ENCODE measurements around the gene LCP1.

LCP1 gene

DNA sequence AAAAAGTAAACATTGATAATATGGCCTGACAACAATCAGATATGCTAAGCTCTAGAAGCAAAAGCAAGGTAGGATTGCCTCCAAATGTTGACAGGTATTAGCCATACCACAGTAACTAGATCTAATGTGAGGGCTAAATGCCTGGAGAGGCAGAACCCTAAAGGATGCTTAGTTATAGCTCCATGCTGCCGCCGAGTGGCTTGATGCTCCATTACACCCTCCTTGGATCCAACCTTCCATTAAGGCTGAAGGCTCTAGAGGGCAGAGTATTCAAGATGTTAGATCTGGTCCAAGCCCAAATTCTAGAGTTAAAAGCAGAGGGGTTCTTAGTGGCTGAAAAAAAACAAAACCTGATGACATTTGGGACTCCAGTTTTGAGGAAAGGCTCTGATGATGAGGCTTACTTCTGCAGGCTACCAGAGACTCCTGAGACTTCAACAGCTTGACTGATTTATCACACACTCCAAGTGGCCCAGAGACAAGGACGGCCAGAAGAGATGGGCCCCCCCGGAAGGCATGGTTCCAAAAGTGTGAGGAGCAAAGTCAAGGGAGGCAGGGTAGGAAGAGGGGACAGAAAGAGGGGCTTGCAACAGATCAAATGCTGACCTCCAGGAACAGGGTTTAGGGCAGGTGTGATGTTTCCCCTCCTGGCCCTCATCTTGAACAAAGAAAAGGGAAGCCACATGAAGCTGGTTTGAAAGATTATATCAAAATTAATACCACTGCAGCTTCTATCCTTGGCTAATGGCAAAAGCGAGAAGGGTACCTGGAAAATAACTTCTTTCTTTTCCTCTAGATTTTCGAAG is 55.2 kb downstream of the LCP1 start:
- DNase-seq: peak; percentile 71 to 73

DNA sequence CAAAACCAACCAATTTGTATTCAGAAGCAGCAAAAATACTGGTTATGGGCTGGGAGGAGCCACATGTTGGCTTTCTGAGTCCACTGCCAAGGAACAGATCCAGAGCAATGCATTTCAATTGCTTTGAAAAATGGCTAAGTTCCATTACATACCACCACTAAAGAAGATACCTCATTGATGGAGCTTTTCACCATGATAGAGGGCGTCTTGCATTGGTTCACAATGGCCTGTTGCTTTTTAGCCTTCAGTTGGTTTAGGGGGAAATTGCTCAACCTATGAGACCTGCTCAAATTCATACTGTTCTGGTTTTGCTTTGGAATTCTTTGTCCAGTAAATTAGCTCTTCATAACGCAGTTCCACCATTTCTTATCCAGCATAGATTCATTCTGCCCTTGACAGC is 55.9 kb downstream of the LCP1 start:
- DNase-seq: no peak

DNA sequence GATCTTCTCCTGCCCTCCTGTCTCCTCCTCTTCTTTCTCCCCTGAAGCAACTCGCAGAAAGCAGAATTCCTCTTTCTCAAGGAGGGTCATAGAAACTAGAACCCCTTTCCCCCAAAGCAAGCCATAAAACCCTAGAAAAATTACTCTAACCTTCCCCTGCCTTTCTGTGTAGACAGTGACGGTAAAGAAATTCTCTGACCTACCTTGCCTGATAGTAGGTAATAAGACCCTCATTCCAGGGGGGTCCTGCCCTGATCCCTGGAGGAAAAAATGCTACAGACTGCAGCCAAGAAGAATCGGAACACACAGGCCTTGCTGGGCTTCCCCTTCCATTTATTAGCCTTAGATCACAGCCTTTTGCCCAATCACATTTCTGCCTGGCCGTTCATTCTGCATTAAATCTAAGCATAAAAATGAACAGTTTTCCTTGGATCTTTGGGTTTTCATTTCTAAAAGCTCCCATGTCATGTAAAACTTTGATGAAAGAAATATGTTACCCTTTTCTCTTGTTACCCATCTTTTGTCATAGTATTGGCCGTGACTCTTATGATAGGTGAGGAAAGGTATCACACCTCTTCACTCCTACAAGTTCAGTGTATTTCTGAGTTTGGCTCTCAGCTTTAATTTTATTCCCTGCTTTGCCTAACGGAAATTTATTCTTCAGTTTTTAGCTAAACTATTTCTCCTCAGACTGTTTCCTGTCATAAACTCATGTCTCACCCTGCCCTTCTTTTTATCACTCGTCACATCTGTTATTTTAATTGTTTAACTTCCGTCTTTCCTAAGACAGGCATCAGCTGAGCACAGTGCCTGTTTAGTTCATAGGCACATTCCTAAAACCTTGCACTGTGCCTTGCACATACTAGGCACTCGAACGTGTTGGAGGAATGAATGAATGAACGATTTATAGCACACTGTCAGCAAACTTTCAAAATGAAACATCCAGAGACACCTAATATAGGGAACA is 56.7 kb downstream of the LCP1 start:
- DNase-seq: no peak

DNA sequence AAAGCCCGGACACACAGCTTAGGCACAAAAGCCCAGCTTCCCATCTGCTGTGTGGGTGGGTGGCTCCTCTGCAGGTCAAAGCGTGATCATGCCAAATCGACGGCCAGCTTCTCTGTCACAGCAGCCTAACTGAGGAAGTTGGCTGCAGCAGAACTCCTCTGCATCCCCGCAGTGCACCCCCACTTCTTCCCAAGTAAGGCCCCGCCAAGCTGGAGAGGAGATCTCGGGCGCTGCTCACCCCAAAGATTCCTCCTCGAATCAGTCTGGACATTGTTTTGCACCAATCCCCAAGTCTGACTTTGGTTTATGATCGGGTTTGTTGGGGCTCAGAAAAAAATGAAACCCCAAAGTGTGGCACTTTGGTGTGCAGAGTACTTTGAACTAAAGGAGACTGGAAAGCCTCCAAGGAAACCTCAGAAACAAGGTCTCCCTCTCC is 57.4 kb downstream of the LCP1 start:
- DNase-seq: peak in 1 of 2 donors; percentile 27

DNA sequence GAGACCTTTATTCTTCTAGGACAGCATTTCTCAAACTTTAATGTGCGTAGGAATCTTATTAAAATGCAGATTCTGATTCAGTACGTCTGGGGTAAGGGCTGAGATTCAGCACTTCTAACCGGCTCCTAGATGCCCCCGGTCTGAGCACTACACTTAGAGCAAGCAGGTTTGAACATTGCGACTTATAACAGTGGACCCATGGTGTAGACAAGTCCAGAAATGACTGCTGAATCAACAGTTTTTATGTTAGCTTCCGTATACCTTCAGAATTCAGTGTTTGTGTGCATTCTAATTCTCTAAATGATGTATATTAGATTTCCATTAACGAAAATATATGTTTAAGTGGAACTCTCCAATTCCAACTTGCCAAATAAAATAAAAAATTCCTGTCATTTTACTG is 59.7 kb downstream of the LCP1 start:
- no peak for DNase-seq

DNA sequence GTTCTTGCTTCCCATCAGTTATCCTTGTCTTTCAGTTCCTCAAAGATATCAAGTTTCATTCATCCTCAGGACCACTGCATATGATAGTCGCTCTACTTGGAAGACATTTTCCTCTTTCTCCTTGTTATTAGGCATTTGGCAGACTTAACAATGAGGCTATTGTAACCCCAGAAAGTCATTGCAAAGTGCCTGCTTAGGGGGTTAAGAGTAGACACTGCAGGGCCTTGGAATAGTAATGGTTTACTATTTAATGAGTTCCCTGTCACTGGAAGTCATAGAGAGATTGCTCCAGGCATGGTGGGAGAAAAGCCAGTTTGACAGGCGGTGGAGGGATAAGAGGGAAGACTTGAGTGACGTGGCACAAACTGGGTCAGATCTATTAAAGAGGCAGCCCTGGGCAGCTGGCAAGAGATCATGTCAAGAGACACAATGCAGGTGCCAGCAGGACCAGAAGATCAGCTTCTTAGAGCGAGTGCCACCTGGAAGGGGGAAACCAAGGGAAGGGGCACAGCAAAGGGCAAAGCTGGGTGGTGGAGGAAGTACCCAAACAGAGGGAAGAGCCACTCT is 60.3 kb downstream of the LCP1 start:
- DNase-seq: no peak

DNA sequence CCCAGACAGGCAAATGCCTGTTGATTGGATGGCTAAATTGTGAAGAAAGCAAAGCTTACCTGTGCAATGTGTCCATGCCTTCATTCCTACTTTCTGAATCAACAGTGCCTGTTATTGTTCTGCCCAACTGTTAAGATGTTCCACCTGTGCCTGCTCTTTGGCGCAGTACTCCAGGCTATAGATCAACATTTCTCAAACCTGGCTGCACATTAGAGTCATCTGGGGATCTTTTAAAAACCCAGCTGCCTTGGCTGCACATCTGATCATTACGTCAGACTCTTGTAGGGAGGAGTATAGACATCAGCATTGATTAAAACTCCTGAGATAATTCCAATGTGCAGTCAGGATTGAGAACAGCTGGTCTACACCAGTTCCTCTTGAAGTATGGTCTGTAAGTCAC is 60.9 kb downstream of the LCP1 start:
- no peak for DNase-seq

DNA sequence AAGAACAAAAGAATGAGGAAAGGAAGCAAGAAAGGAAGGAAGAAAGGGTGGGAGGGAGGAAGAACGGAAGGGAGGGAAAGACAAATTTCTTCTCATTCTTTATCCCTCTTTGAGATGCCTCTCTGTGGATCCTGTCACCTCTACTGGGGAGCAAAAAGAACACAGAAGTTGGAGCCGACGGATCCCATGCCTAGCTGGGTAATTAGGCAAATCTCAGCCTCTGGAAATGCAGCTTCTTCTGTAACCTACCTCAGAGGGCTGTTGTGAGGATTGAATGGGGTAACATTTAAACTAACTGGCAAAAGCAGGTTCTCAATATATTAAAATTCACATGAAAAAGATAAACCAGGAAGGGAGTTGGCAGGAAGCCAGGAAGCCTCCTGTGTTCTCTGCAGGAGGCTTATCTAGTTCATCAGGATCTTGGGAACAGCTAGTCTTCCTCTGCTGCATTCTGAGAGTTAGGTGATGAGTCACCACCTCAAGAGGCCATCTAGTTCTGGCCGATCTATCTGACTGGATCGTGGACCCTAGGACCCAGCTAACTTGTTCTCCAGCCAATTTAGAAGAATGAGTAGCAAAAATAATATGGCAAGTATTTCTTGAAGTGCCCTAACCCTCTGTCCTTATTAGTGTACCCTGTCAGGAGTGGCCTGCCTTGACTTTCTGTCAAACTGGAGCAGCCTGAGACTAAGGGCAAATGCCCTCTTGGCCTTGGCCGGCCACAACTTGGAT is 61.9 kb downstream of the LCP1 start:
- no peak for DNase-seq

DNA sequence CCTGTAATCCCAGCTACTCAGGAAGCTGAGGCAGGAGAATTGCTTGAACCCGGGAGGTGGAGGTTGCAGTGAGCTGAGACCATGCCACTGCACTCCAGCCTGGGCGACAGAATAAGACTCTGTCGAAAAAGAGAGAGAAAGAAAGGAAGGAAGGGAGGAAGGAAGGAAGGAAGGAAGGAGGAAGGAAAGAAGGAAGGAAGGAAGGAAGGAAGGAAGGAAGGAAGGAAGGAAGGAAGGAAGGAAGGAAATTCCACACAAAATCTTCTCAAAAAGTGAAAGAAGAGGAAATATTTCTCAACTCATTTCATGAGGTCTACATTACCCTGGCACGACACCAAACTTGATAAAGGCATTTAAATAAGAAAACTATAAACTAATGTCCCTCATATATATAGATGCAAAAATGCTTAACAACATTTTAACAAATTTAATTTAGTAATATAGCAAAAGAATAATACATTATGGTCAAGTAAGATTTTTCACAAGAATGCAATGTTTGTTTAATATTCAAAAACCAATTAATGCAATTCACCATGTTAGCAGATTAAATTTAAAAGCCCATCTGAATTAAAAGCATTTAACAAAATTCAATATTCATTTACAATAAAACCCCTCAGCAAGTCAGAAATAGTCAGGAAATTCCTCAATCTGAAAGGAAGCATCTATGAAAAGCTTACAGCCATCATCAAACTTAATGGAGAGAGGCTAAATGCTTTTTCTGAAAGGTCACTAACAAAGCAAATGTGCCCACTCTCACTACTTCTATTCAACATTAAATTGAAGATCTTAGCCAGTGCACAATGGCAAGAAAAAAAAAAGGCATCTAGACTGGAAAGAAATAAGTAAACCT is 65.1 kb downstream of the LCP1 start:
- DNase-seq: no peak

DNA sequence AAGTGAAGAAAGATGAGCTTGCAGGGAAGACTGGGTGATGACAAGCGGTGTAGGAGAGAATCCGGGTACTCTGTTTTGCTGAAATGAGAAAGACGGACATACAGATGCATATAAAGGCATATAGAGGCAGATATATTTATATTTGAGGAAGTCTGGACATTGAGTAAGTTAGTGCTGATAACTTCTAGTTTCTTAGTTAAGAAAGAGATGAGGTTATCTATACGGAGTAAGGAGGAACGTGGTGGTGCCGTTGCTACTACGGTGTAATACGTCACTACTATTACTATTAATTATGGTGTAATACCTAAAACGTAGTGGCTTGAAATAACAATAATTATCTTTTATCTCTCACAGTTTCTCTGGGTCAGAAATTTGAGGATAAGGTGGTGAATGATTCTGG is 67.4 kb downstream of the LCP1 start:
- DNase-seq: no peak

DNA sequence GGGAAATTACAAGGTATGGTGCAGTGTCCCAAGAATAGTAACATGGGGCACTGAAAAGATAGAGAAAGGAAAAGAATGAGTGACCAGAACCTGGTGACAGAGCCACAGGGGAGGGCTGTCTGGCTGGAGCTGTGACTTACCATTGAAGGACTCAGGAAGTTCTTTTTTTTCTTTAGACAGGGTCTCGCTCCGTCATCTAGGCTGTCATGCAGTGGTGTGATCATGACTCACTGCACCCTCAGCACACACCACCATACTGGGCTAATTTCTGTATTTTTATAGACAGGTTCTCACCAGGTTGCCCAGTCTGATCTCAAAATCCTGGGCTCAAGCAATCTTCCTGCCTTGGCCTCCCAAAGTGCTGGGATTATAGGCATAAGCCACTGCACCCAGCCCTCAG is 68.4 kb downstream of the LCP1 start:
- peak in 1 of 2 donors; percentile 40 for DNase-seq

DNA sequence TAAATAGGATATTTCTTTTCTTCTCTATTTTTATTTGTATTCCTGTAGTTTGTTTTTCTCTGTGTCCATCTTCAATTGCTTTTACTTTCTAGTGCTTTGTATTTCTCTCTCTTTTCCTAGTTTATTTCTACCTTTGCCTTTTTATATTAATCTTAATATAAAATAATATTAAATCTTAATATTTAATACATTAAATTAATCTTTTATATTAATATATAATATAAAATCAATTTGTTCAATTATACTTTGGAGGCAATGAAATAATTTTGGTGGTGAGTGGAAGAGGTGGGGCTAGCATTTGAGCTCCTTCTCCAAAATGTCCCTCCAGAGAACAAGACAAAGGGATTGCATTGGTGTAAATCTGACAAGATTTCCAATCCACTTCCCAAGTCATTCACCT is 70.8 kb downstream of the LCP1 start:
- DNase-seq: no peak

DNA sequence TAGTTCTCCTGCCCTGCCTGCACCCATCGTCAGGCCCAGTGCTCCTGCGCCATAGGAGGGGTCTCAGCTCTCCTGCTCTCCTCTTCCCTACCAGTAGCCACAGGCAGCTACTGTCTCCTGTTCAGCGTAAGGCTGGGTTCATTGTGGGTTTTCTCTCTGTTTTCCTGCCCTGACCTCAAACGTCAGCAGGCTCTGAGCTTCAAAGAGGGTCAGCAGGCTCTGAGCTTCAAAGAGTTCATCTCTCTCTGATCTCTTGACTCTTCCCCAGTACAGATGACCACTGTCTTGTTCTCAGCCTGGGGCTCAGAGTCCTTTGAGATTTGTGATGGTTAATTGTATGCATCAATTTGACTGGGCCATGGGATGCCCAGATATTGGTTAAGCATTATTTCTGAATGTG is 72.5 kb downstream of the LCP1 start:
- DNase-seq: no peak

DNA sequence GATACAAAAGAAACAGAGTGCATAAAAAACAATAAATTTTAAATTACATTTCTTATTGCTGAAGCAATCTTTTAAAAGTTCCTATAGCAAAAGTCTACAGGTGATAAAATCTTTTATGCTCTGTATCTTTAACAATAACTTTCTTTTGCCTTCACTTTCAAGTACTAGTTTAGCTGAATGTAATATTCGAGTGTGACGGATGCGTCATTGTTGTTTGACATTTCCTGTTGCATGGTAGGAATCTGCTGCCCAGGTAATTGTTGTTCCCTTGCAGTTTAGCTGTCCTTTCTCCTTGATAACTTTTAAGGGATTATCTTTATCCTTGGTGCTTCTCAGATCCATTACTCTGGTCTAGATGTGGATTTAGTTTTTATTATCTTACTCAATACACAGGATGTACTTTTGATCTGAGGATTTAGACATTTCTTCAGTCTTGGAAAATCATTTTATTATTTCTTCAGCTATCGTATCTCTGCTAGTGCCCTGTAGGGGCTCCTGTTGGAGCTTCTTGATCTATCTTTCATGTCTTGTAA is 75.1 kb downstream of the LCP1 start:
- no peak for DNase-seq

DNA sequence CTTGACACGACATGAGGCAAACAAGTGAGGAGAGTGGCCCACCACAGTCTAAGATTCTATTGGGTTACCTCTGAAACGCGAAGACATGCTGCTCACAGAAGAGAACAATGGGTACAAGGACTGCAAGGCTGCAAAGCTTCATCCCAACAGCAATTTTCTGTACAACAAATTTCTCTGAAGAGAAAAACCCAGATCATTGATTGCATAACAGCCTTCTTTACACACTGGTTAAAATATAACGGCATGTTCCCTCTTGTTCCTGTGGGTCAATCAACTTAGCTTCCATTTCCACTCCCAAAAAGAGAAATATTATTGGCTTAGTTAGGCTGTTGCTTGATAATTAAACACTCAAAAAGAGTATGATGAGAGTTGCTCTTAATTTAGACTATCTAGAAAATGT is 77.1 kb downstream of the LCP1 start, which contains the start of gene CPB2:
TSS of gene CPB2 (minus strand) at position 166 of the 400 bp plus-strand sequence. CDS start at position 142, 24 bp downstream.
- DNase-seq: no peak

DNA sequence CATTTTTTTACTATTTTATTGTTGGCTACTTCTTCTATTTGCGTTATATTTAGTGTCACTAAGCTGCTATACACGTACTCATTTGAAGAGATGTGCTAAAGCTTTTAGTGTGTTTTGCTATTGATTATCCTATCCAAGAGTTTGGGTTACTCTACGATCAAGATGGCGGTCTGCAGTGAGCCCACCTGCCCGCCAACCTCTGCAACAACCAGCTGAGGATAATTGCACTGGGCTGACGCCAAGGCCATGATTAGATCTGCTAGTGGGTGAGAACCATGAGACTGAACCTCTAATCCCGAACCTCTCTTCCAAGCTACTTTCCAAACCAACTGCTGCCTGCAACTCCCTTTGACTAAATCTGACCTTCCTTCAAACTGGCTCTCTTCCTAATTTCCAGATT is 78.9 kb downstream of the LCP1 start:
- DNase-seq: no peak

DNA sequence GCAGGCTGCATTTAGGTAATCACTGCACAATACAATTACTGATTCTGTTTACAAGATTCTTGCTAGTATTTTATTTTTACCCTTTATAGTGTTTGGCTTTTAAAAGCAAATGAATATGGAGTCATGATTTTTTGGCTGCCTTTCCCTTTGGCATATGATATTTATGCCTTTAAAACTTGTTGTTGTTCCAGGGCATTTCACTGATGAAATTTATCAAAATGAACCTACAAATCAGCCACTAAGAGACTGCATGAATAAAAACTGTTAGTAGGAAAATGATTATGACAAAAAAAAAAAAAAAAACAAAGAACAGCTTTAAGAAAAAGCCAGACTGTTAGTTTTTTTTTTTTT is 79.7 kb downstream of the LCP1 start:
- DNase-seq: no peak

DNA sequence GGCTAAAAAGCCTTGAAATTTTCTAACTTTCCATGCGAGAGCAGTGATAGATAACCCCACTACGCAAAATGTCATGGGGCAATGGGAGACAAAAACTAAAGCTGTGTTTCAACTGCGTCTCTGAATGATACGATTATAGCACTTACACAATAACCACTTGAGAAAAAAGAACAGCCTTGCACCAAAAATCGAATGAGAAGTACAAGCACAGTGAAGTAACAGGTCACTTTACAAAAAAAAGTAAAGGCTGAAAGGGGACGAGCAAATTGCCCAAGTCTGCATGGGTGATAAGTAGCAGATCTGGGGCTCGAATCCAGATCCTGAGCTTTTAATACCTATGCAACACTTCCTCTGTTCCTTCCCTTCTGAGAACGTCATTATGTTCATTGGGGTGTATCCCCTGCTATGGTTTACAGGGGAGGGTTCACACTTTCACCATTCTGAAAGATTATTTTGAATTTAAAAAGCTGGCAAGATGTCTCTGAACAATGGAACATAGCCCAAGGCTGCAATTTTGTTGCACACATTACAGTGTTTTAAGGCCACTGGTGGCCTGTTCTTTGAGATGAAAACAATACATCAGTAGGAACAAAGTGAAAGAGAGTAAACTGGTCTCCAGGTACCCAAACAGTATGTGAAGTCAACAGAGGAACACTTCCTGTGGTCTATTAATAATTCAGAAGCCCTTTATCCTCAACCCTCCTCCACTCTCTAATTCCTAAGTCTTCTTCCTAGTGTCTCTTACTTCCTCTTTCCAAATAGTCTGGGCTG is 80.3 kb downstream of the LCP1 start:
- no peak for DNase-seq

DNA sequence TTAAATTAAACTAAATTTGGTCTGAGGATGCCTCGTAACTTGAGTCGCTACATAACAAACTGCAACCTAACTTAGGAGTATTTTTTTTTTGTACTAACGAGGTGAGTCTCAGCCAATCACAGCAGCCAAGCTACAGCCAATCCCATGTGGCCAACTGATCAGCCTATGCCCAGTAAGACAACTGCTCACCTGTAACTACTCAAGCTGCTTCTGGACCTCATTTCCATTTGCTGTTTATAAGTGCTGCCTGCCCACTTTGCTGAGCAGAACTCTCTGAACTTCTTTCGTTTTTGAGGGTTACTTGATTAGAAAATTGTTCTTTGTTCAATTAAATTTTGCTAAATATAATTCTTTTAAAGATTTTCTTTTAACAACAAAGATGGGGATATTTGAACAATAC is 81.0 kb downstream of the LCP1 start:
- no peak for DNase-seq

DNA sequence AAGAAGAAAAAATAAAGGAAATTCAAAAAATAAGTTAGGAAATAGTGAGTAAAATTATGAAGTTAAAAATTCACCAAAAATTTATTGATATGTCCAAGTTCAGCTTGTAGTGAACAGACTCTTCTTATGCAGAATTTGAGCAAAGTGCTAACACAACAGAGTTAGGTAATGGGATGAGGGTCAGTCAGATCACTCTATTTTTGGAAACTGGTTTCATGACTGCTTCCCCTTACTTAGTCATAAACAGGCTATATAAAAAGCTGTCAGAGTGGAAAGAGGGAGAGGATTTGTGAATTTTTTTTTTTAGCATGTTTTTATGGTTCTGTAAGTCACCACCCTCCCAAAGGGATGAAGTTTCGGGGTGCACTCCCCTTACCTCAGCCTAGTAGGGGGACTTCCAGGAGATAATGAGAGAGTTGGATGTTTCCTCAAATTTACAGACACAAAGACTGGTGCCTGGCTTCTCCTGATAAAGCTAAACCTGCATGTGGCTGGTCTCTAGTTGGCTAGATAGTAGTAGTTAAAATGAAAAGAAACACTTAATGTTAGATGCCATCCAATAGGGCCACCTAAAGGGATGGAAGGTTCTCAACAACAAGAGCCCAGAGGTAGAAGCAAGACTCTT is 81.7 kb downstream of the LCP1 start:
- no peak for DNase-seq
